HepG2 (cell line): ENCODE measurements around the gene IL3. TPM values are rescaled to one million over a fixed set of nuclear protein-coding genes. Genes with fewer than 3 reads are reported as not detected.
A peak's percentile ranks its signal among the peaks of the same experiment; 100 is the strongest.

ENCODE experiments used
- ATAC-seq: fragments of 200-7000 bp; cut with Tn5 transposase; 3 replicates; pipeline ENCODE4 v1.9.1; 2020; ENCODE audit warnings: mild to moderate bottlenecking, moderate library complexity
- BruUV-seq: library from RNA; stranded (reverse); fragments of 400-500 nt; replicated peaks from 2 replicates; lab custom pipeline; 2021; lab: Mats Ljungman, UMichigan
- CTCF ChIA-PET: fragments of 300-600 bp; formaldehyde crosslinking; extraction: SDS; loops from one replicate; lab custom pipeline; 2021; ENCODE audit warnings: low total read pairs, inconsistent platforms, low intra/inter-chr PET ratio; lab: Yijun Ruan, JAX
- POLR2A ChIA-PET: fragments of 350-600 bp; sonication (Branson Sonifier 250); formaldehyde crosslinking; loops from one replicate; lab custom pipeline; 2020; ENCODE audit warnings: antibody characterized with exemption, inconsistent platforms; lab: Yijun Ruan, JAX
- DNase-seq: peaks from one replicate; pipeline ENCODE4 v3.0.0-alpha.2; 2015; ENCODE audit warnings: low spot score
- FAIRE-seq: peaks from 3 replicates; lab custom pipeline; 2011; peaks lifted over from hg19 to GRCh38; lab: Jason Lieb, UNC
- H2AFZ ChIP-seq: one replicate; pipeline ENCODE4 v1.6.1; 2011; ENCODE audit warnings: low read length, inconsistent platforms
- H3K27ac ChIP-seq: fragments of 300-600 bp; 3 replicates; pipeline ENCODE4 v1.8.0; 2011; ENCODE audit warnings: mixed run types, mild to moderate bottlenecking, mixed read lengths, low read length, inconsistent platforms; ENCODE audit not compliant: insufficient read depth; ENCODE audit errors: extremely low read length
- H3K27me3 ChIP-seq, 2 experiments: fragments of 200-600 bp in 1 of 2; 2 replicates in 1 of 2; 3 replicates in 1 of 2; pipeline versions ENCODE4 v1.6.0 to v1.8.0; 2011; ENCODE audit warnings: low read length in 2 of 2, mild to moderate bottlenecking in 2 of 2, moderate library complexity in 2 of 2, inconsistent platforms in 1 of 2; ENCODE audit not compliant: insufficient read depth in 2 of 2, control insufficient read depth in 1 of 2
- H3K36me3 ChIP-seq, 2 experiments: fragments of 200-600 bp in 1 of 2; replicated peaks in 1 of 2; 2 replicates in 1 of 2; 3 replicates in 1 of 2; pipeline versions ENCODE4 v1.5.1 to v1.8.0; 2011; ENCODE audit warnings: low read length in 2 of 2, inconsistent platforms in 1 of 2; ENCODE audit not compliant: insufficient read depth in 2 of 2, control insufficient read depth in 1 of 2
- H3K4me1 ChIP-seq: 2 replicates; pipeline ENCODE4 v1.5.1; 2012; ENCODE audit warnings: low read length, inconsistent platforms; ENCODE audit not compliant: insufficient read depth
- H3K4me2 ChIP-seq: 2 replicates; pipeline ENCODE4 v1.6.0; 2011; ENCODE audit warnings: low read depth, low read length, inconsistent platforms
- H3K4me3 ChIP-seq, 3 experiments: fragments of 200-600 bp in 1 of 3; sonication (generic), shearing (Covaris generic) in 1 of 3; replicated peaks in 1 of 3; 2 replicates each; pipeline ENCODE4 v1.5.1; 2011 to 2016; ENCODE audit warnings: low read length in 3 of 3, inconsistent platforms in 2 of 3, low read depth in 2 of 3, mild to moderate bottlenecking in 2 of 3, control low read depth in 1 of 3, mixed read lengths in 1 of 3; ENCODE audit not compliant: insufficient read depth in 1 of 3
- H3K79me2 ChIP-seq: one replicate; pipeline ENCODE4 v1.6.1; 2011; ENCODE audit warnings: low read length, inconsistent platforms; ENCODE audit not compliant: insufficient read depth
- H3K9ac ChIP-seq: 2 replicates; pipeline ENCODE4 v1.6.0; 2011; ENCODE audit warnings: mild to moderate bottlenecking, low read depth, low read length, inconsistent platforms; ENCODE audit not compliant: insufficient read depth
- H3K9me3 ChIP-seq: 2 replicates; pipeline ENCODE4 v1.5.1; 2012; ENCODE audit warnings: mild to moderate bottlenecking, low read length
- H4K20me1 ChIP-seq: 2 replicates; pipeline ENCODE4 v1.6.0; 2011; ENCODE audit warnings: inconsistent platforms, mild to moderate bottlenecking, low read length, moderate library complexity; ENCODE audit not compliant: insufficient read depth
- CREB1 ChIP-seq, 2 experiments: fragments of 450-650 bp in 1 of 2; IDR thresholded peaks; 2 replicates each; pipeline ENCODE4 v1.6.1; 2016 to 2017; ENCODE audit warnings: control low read depth in 1 of 2, mild to moderate bottlenecking in 1 of 2, missing compliant biosample characterization in 1 of 2, missing genetic modification characterization in 1 of 2
- HOXA7 ChIP-seq: sonication (generic); formaldehyde crosslinking; IDR thresholded peaks from 2 replicates; pipeline ENCODE4 v1.8.1; 2022; ENCODE audit warnings: mild to moderate bottlenecking, missing genetic modification reagents, moderate library complexity
- KLF15 ChIP-seq: sonication (generic); formaldehyde crosslinking; IDR thresholded peaks from 2 replicates; pipeline ENCODE4 v1.8.1; 2023; ENCODE audit warnings: borderline replicate concordance, mild to moderate bottlenecking, inconsistent platforms, missing genetic modification reagents, mixed read lengths
- NFYC ChIP-seq: IDR thresholded peaks from 2 replicates; pipeline ENCODE4 v1.6.1; 2016; ENCODE audit warnings: missing genetic modification reagents, missing compliant biosample characterization
- SIN3B ChIP-seq: fragments of 150-350 bp; IDR thresholded peaks from 2 replicates; pipeline ENCODE4 v1.6.1; 2014; ENCODE audit warnings: low read length
- ZMYM3 ChIP-seq: sonication (generic); formaldehyde crosslinking; IDR thresholded peaks from 2 replicates; pipeline ENCODE4 v1.5.1; 2020; ENCODE audit warnings: mild to moderate bottlenecking, missing genetic modification reagents
- ZNF44 ChIP-seq: sonication (generic); formaldehyde crosslinking; IDR thresholded peaks from 2 replicates; pipeline ENCODE4 v1.5.1; 2020; ENCODE audit warnings: mild to moderate bottlenecking, missing genetic modification reagents
- ZNF569 ChIP-seq: sonication (generic); formaldehyde crosslinking; IDR thresholded peaks from 2 replicates; pipeline ENCODE4 v1.5.0; 2020; ENCODE audit warnings: mild to moderate bottlenecking, missing genetic modification reagents, moderate library complexity, borderline replicate concordance
- WGBS: methylation state at CpG from one replicate; pipeline ENCODE4 v1.1.6; 2017; ENCODE audit warnings: low lambda C conversion rate; 5-methylcytosine and 5-hydroxymethylcytosine counted together
- in situ Hi-C: cut with HindIII; loops from 2 replicates; pipeline ENCODE4 v1.10.0; 2017; ENCODE audit warnings: low pct_unique_long_range_greater_than_20kb; ENCODE audit not compliant: extremely low pct_ligation_motif_present
- intact Hi-C: fragments of 100-400 bp; cut with micrococcal nuclease; formaldehyde crosslinking; loops from one replicate; pipeline ENCODE4 v1.10.0; 2022; ENCODE audit not compliant: unreplicated experiment
- polyA plus RNA-seq, 8 experiments: library from polyadenylated mRNA; depleted of rRNA in 3 of 8; stranded (reverse) in 7 of 8; unstranded in 1 of 8; fragments of >200 nt; fragmentation: Illumina TruSeq in 4 of 8; extraction: Trizol in 4 of 8; gene quantifications; 2 replicates each; pipeline versions ENCODE4 v1.2.1 to v1.2.3, GENCODE V29; 2011 to 2016; ENCODE audit warnings: low read depth in 4 of 8, missing spikeins in 1 of 8, mixed read lengths in 1 of 8; ENCODE audit not compliant: insufficient read depth in 1 of 8
- total RNA-seq, 5 experiments: library from RNA; depleted of rRNA; stranded (reverse); fragments of >200 nt; fragmentation: Illumina TruSeq; extraction: Trizol; gene quantifications; 2 replicates each; pipeline ENCODE4 v1.2.3, GENCODE V29; 2016; ENCODE audit warnings: low read depth in 1 of 5
- TF ChIP-seq, protein P1 (sequence below): sonication (generic); formaldehyde crosslinking; IDR thresholded peaks from 2 replicates; pipeline ENCODE4 v1.5.0; 2020; ENCODE audit warnings: mild to moderate bottlenecking, missing genetic modification reagents
- TF ChIP-seq, protein P2 (sequence below): sonication (generic); formaldehyde crosslinking; IDR thresholded peaks from 2 replicates; pipeline ENCODE4 v1.8.0; 2022; ENCODE audit warnings: missing genetic modification reagents, mild to moderate bottlenecking, moderate library complexity, borderline replicate concordance
- TF ChIP-seq, protein P3 (sequence below): IDR thresholded peaks from 2 replicates; pipeline ENCODE4 v1.6.1; 2016; ENCODE audit warnings: missing genetic modification reagents, missing compliant biosample characterization
- TF ChIP-seq, protein P4 (sequence below): sonication (generic); formaldehyde crosslinking; IDR thresholded peaks from 2 replicates; pipeline ENCODE4 v1.8.0; 2022; ENCODE audit warnings: low read depth, missing genetic modification reagents

Gene IL3
- total and polyA plus RNA-seq, 2 of the 13 experiments (the other 11 are each of a cell fraction or from before 2014, with no cell fraction given): not detected

DNA sequence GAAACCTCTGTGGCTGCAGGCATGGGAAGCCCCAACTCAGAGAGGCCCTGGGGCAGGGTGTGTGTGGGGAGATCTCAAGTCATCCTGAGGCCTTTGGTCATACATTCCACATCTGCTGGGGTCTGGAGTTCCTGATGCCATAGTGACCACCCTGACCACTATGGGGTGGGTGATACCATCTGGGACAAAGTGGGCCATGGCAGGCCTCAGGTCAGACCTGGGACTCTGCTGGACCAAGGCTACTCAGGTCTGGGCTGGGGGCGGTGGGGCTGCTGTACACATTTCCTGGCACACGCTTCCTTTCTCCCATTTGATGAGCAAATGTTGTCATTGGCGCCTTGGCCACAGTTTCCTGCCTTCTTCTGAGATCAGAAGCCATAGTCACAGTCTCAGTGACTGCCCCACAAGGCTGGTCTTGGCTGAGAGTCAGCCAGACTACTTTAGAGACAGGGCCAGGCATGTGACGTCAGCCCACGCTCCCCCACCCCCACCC, 33.9 kb upstream of the IL3 start:
- ChIA-PET POLR2A (no interaction called here), CTCF (no interaction called here)
- Histone ChIP-seq H2AFZ (no peak overlapping the region), H3K79me2 (no peaks in the 10 kb centered on the region), H3K4me2 (no peak overlapping the region), H3K9me3 (no peaks in the 10 kb centered on the region), H4K20me1 (no peaks in the 10 kb centered on the region), H3K36me3 (no peaks in the 10 kb centered on the region), H3K27ac (no peak overlapping the region), H3K4me1 (no peaks in the 10 kb centered on the region), H3K4me3 (no peak overlapping the region), H3K9ac (no peak overlapping the region), H3K27me3 (peaks cover 0 to 6% of the 10 kb centered on the region in 2 experiments; a peak in 3 of 5 replicates)
- DNase-seq (no peak), ATAC-seq (no peak), FAIRE-seq (no peak)
- in situ Hi-C loops (no loop called here), intact Hi-C loops (no loop called here)
- WGBS: 0% methylated on average over 3 of the region's 5 CpGs
- no TSS peak for BruUV-seq
- TF ChIP-seq, protein P1, sequence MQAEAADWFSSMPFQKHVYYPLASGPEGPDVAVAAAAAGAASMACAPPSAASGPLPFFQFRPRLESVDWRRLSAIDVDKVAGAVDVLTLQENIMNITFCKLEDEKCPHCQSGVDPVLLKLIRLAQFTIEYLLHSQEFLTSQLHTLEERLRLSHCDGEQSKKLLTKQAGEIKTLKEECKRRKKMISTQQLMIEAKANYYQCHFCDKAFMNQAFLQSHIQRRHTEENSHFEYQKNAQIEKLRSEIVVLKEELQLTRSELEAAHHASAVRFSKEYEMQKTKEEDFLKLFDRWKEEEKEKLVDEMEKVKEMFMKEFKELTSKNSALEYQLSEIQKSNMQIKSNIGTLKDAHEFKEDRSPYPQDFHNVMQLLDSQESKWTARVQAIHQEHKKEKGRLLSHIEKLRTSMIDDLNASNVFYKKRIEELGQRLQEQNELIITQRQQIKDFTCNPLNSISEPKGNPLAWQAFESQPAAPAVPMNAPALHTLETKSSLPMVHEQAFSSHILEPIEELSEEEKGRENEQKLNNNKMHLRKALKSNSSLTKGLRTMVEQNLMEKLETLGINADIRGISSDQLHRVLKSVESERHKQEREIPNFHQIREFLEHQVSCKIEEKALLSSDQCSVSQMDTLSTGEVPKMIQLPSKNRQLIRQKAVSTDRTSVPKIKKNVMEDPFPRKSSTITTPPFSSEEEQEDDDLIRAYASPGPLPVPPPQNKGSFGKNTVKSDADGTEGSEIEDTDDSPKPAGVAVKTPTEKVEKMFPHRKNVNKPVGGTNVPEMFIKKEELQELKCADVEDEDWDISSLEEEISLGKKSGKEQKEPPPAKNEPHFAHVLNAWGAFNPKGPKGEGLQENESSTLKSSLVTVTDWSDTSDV: no peak
- TF ChIP-seq CREB1 (IDR thresholded peaks at IDR 0.05): peak; percentile 72
- no peak for TF ChIP-seq CREB1 (CRISPR knock-in tag; IDR thresholded peaks at IDR 0.05)
- no peak for TF ChIP-seq ZNF569 (CRISPR knock-in tag)

DNA sequence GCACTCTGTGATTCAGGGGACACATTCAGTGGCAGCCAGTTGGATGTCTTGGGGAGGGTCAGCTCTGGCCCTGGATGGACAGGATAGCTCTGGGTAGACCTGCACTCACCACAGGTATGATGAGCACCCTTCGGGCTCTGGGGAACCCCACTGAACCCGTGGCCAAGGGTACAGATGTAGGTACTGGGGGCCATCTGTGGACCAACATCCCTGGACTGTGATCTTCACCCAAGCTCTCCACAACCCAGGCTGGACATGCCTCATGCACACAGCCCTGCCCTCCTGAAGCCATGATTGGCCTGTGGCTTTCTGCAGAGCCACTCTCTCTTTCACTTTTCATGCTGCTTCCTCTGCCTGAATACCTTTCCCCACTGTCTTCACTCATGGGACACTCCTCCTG, 33.4 kb upstream of the IL3 start:
- no peak for FAIRE-seq
- TF ChIP-seq HOXA7 (CRISPR knock-in tag) (no peak), KLF15 (CRISPR knock-in tag) (no peak), ZNF44 (no peak), ZMYM3 (CRISPR knock-in tag) (no peak), SIN3B (no peak), NFYC (no peak)
- TF ChIP-seq, protein P2, sequence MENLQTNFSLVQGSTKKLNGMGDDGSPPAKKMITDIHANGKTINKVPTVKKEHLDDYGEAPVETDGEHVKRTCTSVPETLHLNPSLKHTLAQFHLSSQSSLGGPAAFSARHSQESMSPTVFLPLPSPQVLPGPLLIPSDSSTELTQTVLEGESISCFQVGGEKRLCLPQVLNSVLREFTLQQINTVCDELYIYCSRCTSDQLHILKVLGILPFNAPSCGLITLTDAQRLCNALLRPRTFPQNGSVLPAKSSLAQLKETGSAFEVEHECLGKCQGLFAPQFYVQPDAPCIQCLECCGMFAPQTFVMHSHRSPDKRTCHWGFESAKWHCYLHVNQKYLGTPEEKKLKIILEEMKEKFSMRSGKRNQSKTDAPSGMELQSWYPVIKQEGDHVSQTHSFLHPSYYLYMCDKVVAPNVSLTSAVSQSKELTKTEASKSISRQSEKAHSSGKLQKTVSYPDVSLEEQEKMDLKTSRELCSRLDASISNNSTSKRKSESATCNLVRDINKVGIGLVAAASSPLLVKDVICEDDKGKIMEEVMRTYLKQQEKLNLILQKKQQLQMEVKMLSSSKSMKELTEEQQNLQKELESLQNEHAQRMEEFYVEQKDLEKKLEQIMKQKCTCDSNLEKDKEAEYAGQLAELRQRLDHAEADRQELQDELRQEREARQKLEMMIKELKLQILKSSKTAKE (CRISPR knock-in tag): no peak
- TF ChIP-seq, protein P3, sequence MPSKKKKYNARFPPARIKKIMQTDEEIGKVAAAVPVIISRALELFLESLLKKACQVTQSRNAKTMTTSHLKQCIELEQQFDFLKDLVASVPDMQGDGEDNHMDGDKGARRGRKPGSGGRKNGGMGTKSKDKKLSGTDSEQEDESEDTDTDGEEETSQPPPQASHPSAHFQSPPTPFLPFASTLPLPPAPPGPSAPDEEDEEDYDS: no peak
- TF ChIP-seq, protein P4, sequence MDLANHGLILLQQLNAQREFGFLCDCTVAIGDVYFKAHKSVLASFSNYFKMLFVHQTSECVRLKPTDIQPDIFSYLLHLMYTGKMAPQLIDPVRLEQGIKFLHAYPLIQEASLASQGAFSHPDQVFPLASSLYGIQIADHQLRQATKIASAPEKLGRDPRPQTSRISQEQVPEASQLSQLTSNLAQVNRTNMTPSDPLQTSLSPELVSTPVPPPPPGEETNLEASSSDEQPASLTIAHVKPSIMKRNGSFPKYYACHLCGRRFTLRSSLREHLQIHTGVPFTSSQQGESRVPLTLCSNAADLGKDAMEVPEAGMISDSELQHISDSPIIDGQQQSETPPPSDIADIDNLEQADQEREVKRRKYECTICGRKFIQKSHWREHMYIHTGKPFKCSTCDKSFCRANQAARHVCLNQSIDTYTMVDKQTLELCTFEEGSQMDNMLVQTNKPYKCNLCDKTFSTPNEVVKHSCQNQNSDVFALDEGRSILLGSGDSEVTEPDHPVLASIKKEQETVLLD (CRISPR knock-in tag): no peak

More for the DNA sequence above, 33.4 kb upstream of the IL3 start:
- no peak overlapping the region for H2AFZ ChIP-seq
- DNase-seq: no peak
- H3K27me3 ChIP-seq: peaks cover 0 to 6% of the 10 kb centered on the region in 2 experiments; a peak in 3 of 5 replicates
- BruUV-seq: no TSS peak
- no peak for ATAC-seq
- no CpG with 5 or more reads among the region's 2 CpGs for WGBS
- H3K79me2 ChIP-seq: no peaks in the 10 kb centered on the region
- H3K9me3 ChIP-seq: no peaks in the 10 kb centered on the region
- POLR2A ChIA-PET: no interaction called here
- no peaks in the 10 kb centered on the region for H3K36me3 ChIP-seq
- H3K4me2 ChIP-seq: no peak overlapping the region
- no peak overlapping the region for H3K27ac ChIP-seq
- intact Hi-C loops (no loop called here), in situ Hi-C loops (no loop called here)
- no peak overlapping the region for H3K9ac ChIP-seq
- no peak overlapping the region for H3K4me3 ChIP-seq
- no peaks in the 10 kb centered on the region for H4K20me1 ChIP-seq
- no peaks in the 10 kb centered on the region for H3K4me1 ChIP-seq
- CTCF ChIA-PET: no interaction called here
